GM12892 (cell line): Measurements from ENCODE around the gene GNG2.

ENCODE experiments used
- DNase-seq: peaks from one replicate; pipeline ENCODE4 v3.0.0; 2011; ENCODE audit not compliant: insufficient read length
- FAIRE-seq: peaks from 2 replicates; lab custom pipeline; 2011; peaks lifted over from hg19 to GRCh38; lab: Jason Lieb, UNC
- POLR2A ChIP-seq: IDR thresholded peaks from 2 replicates; pipeline ENCODE4 v1.6.1; 2011; ENCODE audit warnings: low read depth, low read length, control low read depth
- POLR2AphosphoS5 ChIP-seq: IDR thresholded peaks from 2 replicates; pipeline ENCODE4 v1.6.1; 2011; ENCODE audit warnings: low read depth, low read length, control low read depth
- TAF1 ChIP-seq: IDR thresholded peaks from 2 replicates; pipeline ENCODE4 v1.6.1; 2011; ENCODE audit warnings: low read depth, mild to moderate bottlenecking, control low read depth, low read length, borderline replicate concordance

Gene GNG2

GRCh38 chr14:51962711-51963110 lies 102.3 kb downstream of the GNG2 start:
- TF ChIP-seq POLR2AphosphoS5, result no peak
- no peak for TF ChIP-seq POLR2A
- TF ChIP-seq TAF1, result no peak
- FAIRE-seq, result no peak
- DNase-seq, result no peak

- no peak for FAIRE-seq
- no peak for DNase-seq
- no peak for TF ChIP-seq POLR2A
- TF ChIP-seq TAF1, result no peak
- no peak for TF ChIP-seq POLR2AphosphoS5
Observed at GRCh38 chr14:51963286-51963685, 102.9 kb downstream of the GNG2 start.

GRCh38 chr14:51967521-51967920 lies 107.1 kb downstream of the GNG2 start:
- TF ChIP-seq POLR2A (no peak), TAF1 (no peak), POLR2AphosphoS5 (no peak)
- DNase-seq, result no peak
- no peak for FAIRE-seq

- TF ChIP-seq TAF1, result no peak
- TF ChIP-seq POLR2AphosphoS5, result no peak
- TF ChIP-seq POLR2A, result no peak
- DNase-seq (no peak), FAIRE-seq (no peak)
Observed at GRCh38 chr14:51969852-51970540, 109.6 kb downstream of the GNG2 start.

GRCh38 chr14:51972566-51972965 lies 112.2 kb downstream of the GNG2 start:
- no peak for FAIRE-seq
- no peak for TF ChIP-seq POLR2A
- TF ChIP-seq POLR2AphosphoS5, result no peak
- TF ChIP-seq TAF1, result no peak
- no peak for DNase-seq

- FAIRE-seq, result no peak
- no peak for TF ChIP-seq POLR2A
- TF ChIP-seq POLR2AphosphoS5, result no peak
- TF ChIP-seq TAF1, result no peak
- DNase-seq, result no peak
Observed at GRCh38 chr14:51977075-51977474, 116.7 kb downstream of the GNG2 start.

- no peak for TF ChIP-seq TAF1
- TF ChIP-seq POLR2AphosphoS5, result no peak
- no peak for TF ChIP-seq POLR2A
- FAIRE-seq (peak; percentile 5), DNase-seq (no peak)
Observed at GRCh38 chr14:51978681-51979085, 118.3 kb downstream of the GNG2 start.

- DNase-seq (peak; percentile 25), FAIRE-seq (peak; percentile 100)
- TF ChIP-seq POLR2A, result no peak
- TF ChIP-seq POLR2AphosphoS5, result no peak
- no peak for TF ChIP-seq TAF1
Observed at GRCh38 chr14:51979088-51979709, 118.8 kb downstream of the GNG2 start.

- DNase-seq (no peak), FAIRE-seq (peak; percentile 42)
- no peak for TF ChIP-seq POLR2A
- no peak for TF ChIP-seq POLR2AphosphoS5
- TF ChIP-seq TAF1, result no peak
Observed at GRCh38 chr14:51981218-51981854, 120.9 kb downstream of the GNG2 start.

- FAIRE-seq (no peak), DNase-seq (no peak)
- no peak for TF ChIP-seq TAF1
- no peak for TF ChIP-seq POLR2AphosphoS5
- no peak for TF ChIP-seq POLR2A
Observed at GRCh38 chr14:51988221-51988620, 127.8 kb downstream of the GNG2 start.

GRCh38 chr14:51989293-51990234 lies 129.2 kb downstream of the GNG2 start, which contains the start of gene RTRAF:
Gene RTRAF (plus strand): TSS chr14:51989546. CDS start chr14:51989640, 94 bp downstream.
- TF ChIP-seq POLR2AphosphoS5, result peak; percentile 86
- TF ChIP-seq TAF1, result peak; percentile 78
- peak; percentile 95 for TF ChIP-seq POLR2A
- DNase-seq, result peak; percentile 78
- FAIRE-seq, result peak; percentile 99

- FAIRE-seq, result no peak
- no peak for TF ChIP-seq POLR2AphosphoS5
- TF ChIP-seq POLR2A, result no peak
- no peak for TF ChIP-seq TAF1
Observed at GRCh38 chr14:51990488-51990887, 130.1 kb downstream of the GNG2 start.

GRCh38 chr14:51993285-51993920 lies 133.0 kb downstream of the GNG2 start:
- TF ChIP-seq TAF1 (no peak), POLR2A (no peak), POLR2AphosphoS5 (no peak)
- FAIRE-seq, result no peak
- DNase-seq, result no peak

More at GRCh38 chr14:51990488-51990887, 130.1 kb downstream of the GNG2 start:
- DNase-seq, result no peak
